ENCODE results near the gene ATP10A. TPM values are rescaled to one million over a fixed set of nuclear protein-coding genes. Genes with fewer than 3 reads are reported as not detected.

The ATP10A gene
- 10 to 100 TPM; 24.0 to 28.9 TPM for total RNA-seq
- 8.2 TPM for polyA plus RNA-seq

GRCh38 chr15:25863111-25863967, at the start of gene ATP10A:
Gene ATP10A, minus strand, starts transcription at chr15:25863327. Its CDS starts 231 bp downstream, at chr15:25863096.
- Mint-ChIP-seq H3K4me3 (peak within 1 kb of the TSS; percentile 88 to 99 (median 94)), H3K27me3 (peaks cover 0 to 4% of the 10 kb centered on the region in 2 donors), H3K9me3 (peaks cover 0 to 3% (median 0%) of the 10 kb centered on the region in 5 donors), H3K27ac (peak within 1 kb of the TSS; percentile 93 to 99 (median 96)), H3K36me3 (peaks cover 0 to 23% (median 0%) of the 10 kb centered on the region in 3 donors), H3K4me1 (peaks cover 38 to 45% (median 41%) of the 10 kb centered on the region in 3 donors)
- ChIA-PET CTCF (interaction anchor here (0.7 to 2.7 kb wide), 3 partner anchors 17 to 80 kb away, joined by 3 to 11 read pairs (median 3); no protein-coding TSS in a partner anchor), POLR2A (interaction anchor here (0.7 to 1.1 kb wide), 2 partner anchors 12 to 17 kb away, joined by 3 read pairs; no protein-coding TSS in a partner anchor)
- H3K36me3 ChIP-seq (ENCODE audit: insufficient read depth, low read length): no peaks in the 10 kb centered on the region
- H3K27me3 ChIP-seq (ENCODE audit: insufficient read depth, low read length, poor library complexity, severe bottlenecking): no peaks in the 10 kb centered on the region
- DNase-seq: peak in 4 of 5 donors; percentile 31 to 59 (median 40)
- no peaks in the 10 kb centered on the region for H3K9me3 ChIP-seq (ENCODE audit: low read length)
- peak within 1 kb of the TSS; percentile 48 for H3K27ac ChIP-seq (ENCODE audit: low read depth, low read length)
- peaks cover 27% of the 10 kb centered on the region for H3K4me1 ChIP-seq (ENCODE audit: insufficient read depth, low read length)
- H3K4me3 ChIP-seq (ENCODE audit: low read length): peak within 1 kb of the TSS; percentile 77

GRCh38 chr15:25912035-25912434, 48.9 kb upstream of the ATP10A start:
- Mint-ChIP-seq H3K9me3 (peaks cover 0 to 2% (median 0%) of the 10 kb centered on the region in 5 donors), H3K4me3 (no peak overlapping the region), H3K4me1 (no peaks in the 10 kb centered on the region), H3K36me3 (no peaks in the 10 kb centered on the region), H3K27me3 (peaks cover 0 to 2% of the 10 kb centered on the region in 2 donors), H3K27ac (no peak overlapping the region)
- Histone ChIP-seq H3K9me3 (ENCODE audit: low read length) (no peaks in the 10 kb centered on the region), H3K4me3 (ENCODE audit: low read length) (no peak overlapping the region), H3K27me3 (ENCODE audit: insufficient read depth, low read length, poor library complexity, severe bottlenecking) (no peaks in the 10 kb centered on the region), H3K27ac (ENCODE audit: low read depth, low read length) (no peak overlapping the region), H3K36me3 (ENCODE audit: insufficient read depth, low read length) (no peaks in the 10 kb centered on the region), H3K4me1 (ENCODE audit: insufficient read depth, low read length) (no peaks in the 10 kb centered on the region)
- POLR2A ChIA-PET: no interaction called here
- no peak for DNase-seq
- CTCF ChIA-PET: no interaction called here

GRCh38 chr15:25910832-25911231, 47.7 kb upstream of the ATP10A start:
- CTCF ChIA-PET: no interaction called here
- POLR2A ChIA-PET: no interaction called here

GRCh38 chr15:25909806-25910205, 46.7 kb upstream of the ATP10A start:
- no peaks in the 10 kb centered on the region for H3K4me1 ChIP-seq (ENCODE audit: insufficient read depth, low read length)
- Mint-ChIP-seq H3K4me1 (no peaks in the 10 kb centered on the region), H3K36me3 (no peaks in the 10 kb centered on the region)

More at GRCh38 chr15:25910832-25911231, 47.7 kb upstream of the ATP10A start:
- H3K4me1 Mint-ChIP-seq: no peaks in the 10 kb centered on the region
- no peak overlapping the region for H3K4me3 Mint-ChIP-seq
- no peaks in the 10 kb centered on the region for H3K36me3 Mint-ChIP-seq
- Histone ChIP-seq H3K9me3 (ENCODE audit: low read length) (no peaks in the 10 kb centered on the region), H3K4me1 (ENCODE audit: insufficient read depth, low read length) (no peaks in the 10 kb centered on the region), H3K4me3 (ENCODE audit: low read length) (no peak overlapping the region), H3K27ac (ENCODE audit: low read depth, low read length) (no peak overlapping the region), H3K27me3 (ENCODE audit: insufficient read depth, low read length, poor library complexity, severe bottlenecking) (no peaks in the 10 kb centered on the region), H3K36me3 (ENCODE audit: insufficient read depth, low read length) (no peaks in the 10 kb centered on the region)
- peaks cover 0 to 4% of the 10 kb centered on the region in 2 donors for H3K27me3 Mint-ChIP-seq
- peaks cover 0 to 2% (median 0%) of the 10 kb centered on the region in 5 donors for H3K9me3 Mint-ChIP-seq
- DNase-seq: no peak
- H3K27ac Mint-ChIP-seq: no peak overlapping the region

GRCh38 chr15:25909325-25909724, 46.2 kb upstream of the ATP10A start:
- H3K9me3 Mint-ChIP-seq: peaks cover 0 to 2% (median 0%) of the 10 kb centered on the region in 5 donors
- no peaks in the 10 kb centered on the region for H3K36me3 Mint-ChIP-seq
- H3K4me3 Mint-ChIP-seq: no peak overlapping the region
- Histone ChIP-seq H3K4me3 (ENCODE audit: low read length) (no peak overlapping the region), H3K9me3 (ENCODE audit: low read length) (no peaks in the 10 kb centered on the region), H3K27ac (ENCODE audit: low read depth, low read length) (no peak overlapping the region), H3K4me1 (ENCODE audit: insufficient read depth, low read length) (no peaks in the 10 kb centered on the region), H3K27me3 (ENCODE audit: insufficient read depth, low read length, poor library complexity, severe bottlenecking) (no peaks in the 10 kb centered on the region), H3K36me3 (ENCODE audit: insufficient read depth, low read length) (no peaks in the 10 kb centered on the region)
- peaks cover 0 to 4% of the 10 kb centered on the region in 2 donors for H3K27me3 Mint-ChIP-seq
- ChIA-PET CTCF (no interaction called here), POLR2A (no interaction called here)
- no peaks in the 10 kb centered on the region for H3K4me1 Mint-ChIP-seq
- DNase-seq: no peak
- no peak overlapping the region for H3K27ac Mint-ChIP-seq

More at GRCh38 chr15:25909806-25910205, 46.7 kb upstream of the ATP10A start:
- H3K4me3 Mint-ChIP-seq: no peak overlapping the region
- CTCF ChIA-PET: no interaction called here
- no peaks in the 10 kb centered on the region for H3K9me3 ChIP-seq (ENCODE audit: low read length)
- no peaks in the 10 kb centered on the region for H3K27me3 ChIP-seq (ENCODE audit: insufficient read depth, low read length, poor library complexity, severe bottlenecking)
- no peak overlapping the region for H3K27ac ChIP-seq (ENCODE audit: low read depth, low read length)
- no peak overlapping the region for H3K4me3 ChIP-seq (ENCODE audit: low read length)
- H3K9me3 Mint-ChIP-seq: peaks cover 0 to 2% (median 0%) of the 10 kb centered on the region in 5 donors
- H3K36me3 ChIP-seq (ENCODE audit: insufficient read depth, low read length): no peaks in the 10 kb centered on the region
- H3K27ac Mint-ChIP-seq: no peak overlapping the region
- no peak for DNase-seq
- H3K27me3 Mint-ChIP-seq: peaks cover 0 to 4% of the 10 kb centered on the region in 2 donors
- POLR2A ChIA-PET: no interaction called here

GRCh38 chr15:25905140-25905539, 42.0 kb upstream of the ATP10A start:
- no peaks in the 10 kb centered on the region for H3K36me3 ChIP-seq (ENCODE audit: insufficient read depth, low read length)
- H3K4me1 Mint-ChIP-seq: peaks cover 10 to 20% (median 12%) of the 10 kb centered on the region in 3 donors
- H3K4me3 ChIP-seq (ENCODE audit: low read length): no peak overlapping the region
- DNase-seq: no peak
- peaks cover 0 to 6% of the 10 kb centered on the region in 2 donors for H3K27me3 Mint-ChIP-seq
- no peak overlapping the region for H3K27ac Mint-ChIP-seq
- no peaks in the 10 kb centered on the region for H3K36me3 Mint-ChIP-seq
- POLR2A ChIA-PET: no interaction called here
- H3K27me3 ChIP-seq (ENCODE audit: insufficient read depth, low read length, poor library complexity, severe bottlenecking): no peaks in the 10 kb centered on the region
- no peaks in the 10 kb centered on the region for H3K9me3 Mint-ChIP-seq
- no peaks in the 10 kb centered on the region for H3K4me1 ChIP-seq (ENCODE audit: insufficient read depth, low read length)
- H3K4me3 Mint-ChIP-seq: no peak overlapping the region
- H3K9me3 ChIP-seq (ENCODE audit: low read length): no peaks in the 10 kb centered on the region
- H3K27ac ChIP-seq (ENCODE audit: low read depth, low read length): no peak overlapping the region
- CTCF ChIA-PET: interaction anchor here (0.9 kb wide), 1 partner anchor 122 kb away, joined by 3 read pairs; no protein-coding TSS in a partner anchor

- CTCF ChIA-PET: no interaction called here
- peak in 1 of 5 donors; percentile 13 for DNase-seq
- H3K4me3 Mint-ChIP-seq: peak overlapping the region in 2 of 7 donors; percentile 5 to 7
Measured at GRCh38 chr15:25903024-25903581, 40.0 kb upstream of the ATP10A start.

More at GRCh38 chr15:25903024-25903581, 40.0 kb upstream of the ATP10A start:
- Histone ChIP-seq H3K36me3 (ENCODE audit: insufficient read depth, low read length) (no peaks in the 10 kb centered on the region), H3K4me3 (ENCODE audit: low read length) (no peak overlapping the region), H3K27ac (ENCODE audit: low read depth, low read length) (no peak overlapping the region), H3K4me1 (ENCODE audit: insufficient read depth, low read length) (no peaks in the 10 kb centered on the region), H3K27me3 (ENCODE audit: insufficient read depth, low read length, poor library complexity, severe bottlenecking) (no peaks in the 10 kb centered on the region), H3K9me3 (ENCODE audit: low read length) (no peaks in the 10 kb centered on the region)
- H3K36me3 Mint-ChIP-seq: no peaks in the 10 kb centered on the region
- peaks cover 0 to 4% of the 10 kb centered on the region in 2 donors for H3K27me3 Mint-ChIP-seq
- no peaks in the 10 kb centered on the region for H3K9me3 Mint-ChIP-seq
- POLR2A ChIA-PET: no interaction called here
- peak overlapping the region in 3 of 8 donors; percentile 19 to 83 (median 44) for H3K27ac Mint-ChIP-seq
- peaks cover 10 to 20% (median 12%) of the 10 kb centered on the region in 3 donors for H3K4me1 Mint-ChIP-seq
